HUES48 (cell line): ENCODE results near the gene PDK3.

Experiments used
- H3K27ac ChIP-seq: one replicate; pipeline ENCODE4 v1.7.0; 2013; ENCODE audit warnings: low read depth, low read length, inconsistent platforms
- H3K27me3 ChIP-seq: 2 replicates; pipeline ENCODE4 v1.6.1; 2013; ENCODE audit warnings: mild to moderate bottlenecking, low read length; ENCODE audit not compliant: control insufficient read depth, insufficient read depth
- H3K36me3 ChIP-seq: 2 replicates; pipeline ENCODE4 v1.6.1; 2013; ENCODE audit warnings: low read length; ENCODE audit not compliant: control insufficient read depth, insufficient read depth
- H3K4me1 ChIP-seq: 2 replicates; pipeline ENCODE4 v1.6.1; 2013; ENCODE audit warnings: mild to moderate bottlenecking, low read length; ENCODE audit not compliant: control insufficient read depth, insufficient read depth
- H3K4me3 ChIP-seq: 2 replicates; pipeline ENCODE4 v1.5.1; 2013; ENCODE audit warnings: mild to moderate bottlenecking, low read depth, low read length
- H3K9ac ChIP-seq: 2 replicates; pipeline ENCODE4 v1.6.1; 2013; ENCODE audit warnings: mild to moderate bottlenecking, low read depth, low read length, moderate library complexity
- H3K9me3 ChIP-seq: 2 replicates; pipeline ENCODE4 v1.6.1; 2013; ENCODE audit warnings: low read length; ENCODE audit not compliant: control insufficient read depth, insufficient read depth

PDK3 gene

GRCh38 chrX:24464836-24465531 lies at the start of gene PDK3:
TSS of gene PDK3 (plus strand) at chrX:24465286. CDS start at chrX:24465456, 170 bp downstream.
- Histone ChIP-seq H3K27me3 (no peaks in the 10 kb centered on the region; the same call in 1 of the 2 replicates), H3K4me3 (peak within 1 kb of the TSS; percentile 96), H3K9me3 (no peaks in the 10 kb centered on the region), H3K9ac (peak within 1 kb of the TSS; percentile 85), H3K27ac (peak within 1 kb of the TSS; percentile 76), H3K36me3 (0 out of 2 replicates have a peak, but pooled peaks cover 4% of the 10 kb centered on the region), H3K4me1 (peaks cover 19% of the 10 kb centered on the region)

GRCh38 chrX:24415921-24416320 lies 49.2 kb upstream of the PDK3 start:
- Histone ChIP-seq H3K4me1 (no peaks in the 10 kb centered on the region), H3K9ac (no peak overlapping the region), H3K36me3 (no peaks in the 10 kb centered on the region), H3K4me3 (no peak overlapping the region), H3K9me3 (no peaks in the 10 kb centered on the region), H3K27me3 (0 out of 2 replicates have a peak, but pooled peaks cover 2% of the 10 kb centered on the region), H3K27ac (no peak overlapping the region)

- Histone ChIP-seq H3K27ac (no peak overlapping the region), H3K36me3 (no peaks in the 10 kb centered on the region), H3K9ac (no peak overlapping the region), H3K4me3 (no peak overlapping the region), H3K27me3 (0 out of 2 replicates have a peak, but pooled peaks cover 7% of the 10 kb centered on the region), H3K4me1 (peaks cover 12% of the 10 kb centered on the region), H3K9me3 (no peaks in the 10 kb centered on the region)
These were observed 41.1 kb upstream of the PDK3 start for GRCh38 chrX:24423960-24424359.

GRCh38 chrX:24424948-24425347 lies 40.1 kb upstream of the PDK3 start:
- Histone ChIP-seq H3K4me1 (peaks cover 12% of the 10 kb centered on the region), H3K9ac (no peak overlapping the region), H3K27ac (no peak overlapping the region), H3K9me3 (no peaks in the 10 kb centered on the region), H3K36me3 (no peaks in the 10 kb centered on the region), H3K4me3 (no peak overlapping the region), H3K27me3 (0 out of 2 replicates have a peak, but pooled peaks cover 7% of the 10 kb centered on the region)

- no peak overlapping the region for H3K4me3 ChIP-seq
- H3K9ac ChIP-seq = no peak overlapping the region
- H3K9me3 ChIP-seq = no peaks in the 10 kb centered on the region
- 0 out of 2 replicates have a peak, but pooled peaks cover 7% of the 10 kb centered on the region for H3K27me3 ChIP-seq
- H3K27ac ChIP-seq = no peak overlapping the region
- peaks cover 12% of the 10 kb centered on the region for H3K4me1 ChIP-seq
- H3K36me3 ChIP-seq = no peaks in the 10 kb centered on the region
These were observed 39.3 kb upstream of the PDK3 start for GRCh38 chrX:24425806-24426205.

GRCh38 chrX:24426340-24426913 lies 38.7 kb upstream of the PDK3 start:
- H3K9ac ChIP-seq = no peak overlapping the region
- no peaks in the 10 kb centered on the region for H3K36me3 ChIP-seq

GRCh38 chrX:24426921-24427746 lies 38.0 kb upstream of the PDK3 start:
- Histone ChIP-seq H3K4me3 (no peak overlapping the region), H3K27me3 (0 out of 2 replicates have a peak, but pooled peaks cover 7% of the 10 kb centered on the region), H3K9ac (no peak overlapping the region), H3K27ac (no peak overlapping the region), H3K4me1 (peaks cover 12% of the 10 kb centered on the region), H3K9me3 (no peaks in the 10 kb centered on the region), H3K36me3 (no peaks in the 10 kb centered on the region)

More at GRCh38 chrX:24426340-24426913, 38.7 kb upstream of the PDK3 start:
- Histone ChIP-seq H3K27me3 (0 out of 2 replicates have a peak, but pooled peaks cover 7% of the 10 kb centered on the region), H3K4me1 (peaks cover 12% of the 10 kb centered on the region), H3K4me3 (no peak overlapping the region), H3K9me3 (no peaks in the 10 kb centered on the region), H3K27ac (no peak overlapping the region)

GRCh38 chrX:24427747-24428019 lies 37.4 kb upstream of the PDK3 start:
- Histone ChIP-seq H3K27ac (no peak overlapping the region), H3K36me3 (no peaks in the 10 kb centered on the region), H3K4me3 (no peak overlapping the region), H3K9me3 (no peaks in the 10 kb centered on the region), H3K27me3 (0 out of 2 replicates have a peak, but pooled peaks cover 7% of the 10 kb centered on the region), H3K4me1 (peaks cover 12% of the 10 kb centered on the region), H3K9ac (no peak overlapping the region)

GRCh38 chrX:24428516-24428915 lies 36.6 kb upstream of the PDK3 start:
- Histone ChIP-seq H3K36me3 (no peaks in the 10 kb centered on the region), H3K4me3 (no peak overlapping the region), H3K9me3 (no peaks in the 10 kb centered on the region), H3K27me3 (0 out of 2 replicates have a peak, but pooled peaks cover 7% of the 10 kb centered on the region), H3K27ac (no peak overlapping the region), H3K4me1 (peaks cover 12% of the 10 kb centered on the region), H3K9ac (no peak overlapping the region)

GRCh38 chrX:24435060-24435459 lies 30.0 kb upstream of the PDK3 start:
- Histone ChIP-seq H3K4me3 (no peak overlapping the region), H3K9me3 (no peaks in the 10 kb centered on the region), H3K36me3 (no peaks in the 10 kb centered on the region), H3K9ac (no peak overlapping the region), H3K4me1 (no peaks in the 10 kb centered on the region), H3K27ac (no peak overlapping the region), H3K27me3 (0 out of 2 replicates have a peak, but pooled peaks cover 6% of the 10 kb centered on the region)

- H3K27ac ChIP-seq = no peak overlapping the region
- H3K27me3 ChIP-seq = no peaks in the 10 kb centered on the region; the same call in 1 of the 2 replicates
- no peak overlapping the region for H3K9ac ChIP-seq
- H3K9me3 ChIP-seq = no peaks in the 10 kb centered on the region
- no peaks in the 10 kb centered on the region for H3K4me1 ChIP-seq
- H3K4me3 ChIP-seq = no peak overlapping the region
- H3K36me3 ChIP-seq = no peaks in the 10 kb centered on the region
These were observed 21.2 kb upstream of the PDK3 start for GRCh38 chrX:24443918-24444317.
